ENCODE data around the gene SERHL2.
"Not testable (repeated sequence)": the region's sequence is repeated elsewhere in the genome, so short reads cannot be mapped to it uniquely, and the experiment has no call there.

- TF ChIP-seq SUZ12 (IDR thresholded peaks at IDR 0.05; ENCODE audit: extremely low read depth, insufficient read depth, insufficient read length); ZNF274 (IDR thresholded peaks at IDR 0.05; ENCODE audit: low read depth, low read length); YY1 (IDR thresholded peaks at IDR 0.05; ENCODE audit: insufficient read depth, insufficient read length): not testable (repeated sequence)
Measured at GRCh38 chr22:42537199-42537831, 16.4 kb upstream of the SERHL2 start.

Data from NT2/D1 (cell line).